Stimulated activated naive B cell treated with anti-CD40 and anti-IgM and Interleukin-4, amounts not matched to agents 10 μg/mL and 1 μg/mL and 100 μg/mL, for 72 hours (primary cell): ENCODE results near the gene MAP3K19.
"Not testable (repeated sequence)": the region's sequence is repeated elsewhere in the genome, so short reads cannot be mapped to it uniquely, and the experiment has no call there.

Experiments
- ATAC-seq, 2 donors: fragments of 150-1000 bp; cut with Tn5 transposase; replicated peaks; 2 replicates each; pipeline ENCODE4 v1.10.0; 2021; ENCODE audit warnings: moderate library complexity in 1 of 2
- DNase-seq: peaks from one replicate; pipeline ENCODE4 v3.0.0; 2021
- H3K27ac Mint-ChIP-seq: one replicate; pipeline ENCODE4 v1.8.0; 2022; ENCODE audit warnings: mild to moderate bottlenecking, mixed read lengths
- H3K27me3 Mint-ChIP-seq, 2 donors: one replicate each; pipeline ENCODE4 v1.8.0; 2022; ENCODE audit warnings: mixed read lengths in 2 of 2
- H3K36me3 Mint-ChIP-seq, 2 donors: one replicate each; pipeline ENCODE4 v1.8.0; 2022; ENCODE audit warnings: mixed read lengths in 2 of 2, mild to moderate bottlenecking in 1 of 2
- H3K4me1 Mint-ChIP-seq, 2 donors: one replicate each; pipeline ENCODE4 v1.8.0; 2022; ENCODE audit warnings: mixed read lengths in 2 of 2, mild to moderate bottlenecking in 1 of 2
- H3K4me3 Mint-ChIP-seq, 2 donors: one replicate each; pipeline ENCODE4 v1.8.0; 2022; ENCODE audit warnings: mild to moderate bottlenecking in 2 of 2, mixed read lengths in 2 of 2, moderate library complexity in 1 of 2
- H3K9me3 Mint-ChIP-seq, 2 donors: one replicate each; pipeline ENCODE4 v1.8.0; 2022; ENCODE audit warnings: mixed read lengths in 2 of 2, mild to moderate bottlenecking in 1 of 2

Gene MAP3K19

GRCh38 chr2:135047300-135047699 lies at the start of gene MAP3K19:
TSS of gene MAP3K19 (minus strand) at chr2:135047447. CDS start at chr2:135024647, 22,800 bp downstream.
- no peaks in the 10 kb centered on the region for H3K4me1 Mint-ChIP-seq
- H3K9me3 Mint-ChIP-seq: peaks cover 0 to 1% of the 10 kb centered on the region in 2 donors
- H3K4me3 Mint-ChIP-seq: no peak within 1 kb of the TSS
- H3K27ac Mint-ChIP-seq: no peak within 1 kb of the TSS
- DNase-seq: no peak
- H3K36me3 Mint-ChIP-seq: peaks cover 0 to 1% of the 10 kb centered on the region in 2 donors
- peaks cover 0 to 8% of the 10 kb centered on the region in 2 donors for H3K27me3 Mint-ChIP-seq
- no peak for ATAC-seq

GRCh38 chr2:135096665-135097446 lies 49.6 kb upstream of the MAP3K19 start:
- ATAC-seq: no peak
- H3K4me3 Mint-ChIP-seq: no peak overlapping the region
- peaks cover 2 to 8% of the 10 kb centered on the region in 2 donors for H3K4me1 Mint-ChIP-seq
- H3K27ac Mint-ChIP-seq: no peak overlapping the region
- H3K9me3 Mint-ChIP-seq: no peaks in the 10 kb centered on the region
- peaks cover 43 to 60% of the 10 kb centered on the region in 2 donors for H3K36me3 Mint-ChIP-seq
- no peaks in the 10 kb centered on the region for H3K27me3 Mint-ChIP-seq
- no peak for DNase-seq

GRCh38 chr2:135095591-135095990 lies 48.3 kb upstream of the MAP3K19 start:
- Mint-ChIP-seq H3K27me3 (no peaks in the 10 kb centered on the region), H3K36me3 (peaks cover 41 to 56% of the 10 kb centered on the region in 2 donors), H3K4me3 (no peak overlapping the region), H3K4me1 (peaks cover 2 to 8% of the 10 kb centered on the region in 2 donors), H3K27ac (no peak overlapping the region), H3K9me3 (no peaks in the 10 kb centered on the region)
- ATAC-seq: no peak
- no peak for DNase-seq

- Mint-ChIP-seq H3K27me3 (no peaks in the 10 kb centered on the region), H3K9me3 (no peaks in the 10 kb centered on the region), H3K27ac (no peak overlapping the region), H3K4me3 (no peak overlapping the region), H3K4me1 (peaks cover 2 to 8% of the 10 kb centered on the region in 2 donors), H3K36me3 (peaks cover 39 to 53% of the 10 kb centered on the region in 2 donors)
- DNase-seq (no peak), ATAC-seq (no peak)
These were observed 47.3 kb upstream of the MAP3K19 start for GRCh38 chr2:135094508-135094907.

- Mint-ChIP-seq H3K4me3 (no peak overlapping the region), H3K27ac (peak overlapping the region; percentile 20), H3K36me3 (peaks cover 44 to 53% of the 10 kb centered on the region in 2 donors), H3K4me1 (peaks cover 2 to 8% of the 10 kb centered on the region in 2 donors), H3K27me3 (no peaks in the 10 kb centered on the region), H3K9me3 (peaks cover 0 to 2% of the 10 kb centered on the region in 2 donors)
- ATAC-seq: no peak
- DNase-seq: no peak
These were observed 46.6 kb upstream of the MAP3K19 start for GRCh38 chr2:135093670-135094330.

GRCh38 chr2:135093193-135093592 lies 45.9 kb upstream of the MAP3K19 start:
- no peak overlapping the region for H3K4me3 Mint-ChIP-seq
- DNase-seq: no peak
- peaks cover 2 to 7% of the 10 kb centered on the region in 2 donors for H3K4me1 Mint-ChIP-seq
- H3K9me3 Mint-ChIP-seq: peaks cover 0 to 2% of the 10 kb centered on the region in 2 donors
- peaks cover 44 to 54% of the 10 kb centered on the region in 2 donors for H3K36me3 Mint-ChIP-seq
- H3K27me3 Mint-ChIP-seq: no peaks in the 10 kb centered on the region
- peak overlapping the region; percentile 20 for H3K27ac Mint-ChIP-seq
- no peak for ATAC-seq

GRCh38 chr2:135091681-135092080 lies 44.4 kb upstream of the MAP3K19 start:
- Mint-ChIP-seq H3K4me3 (no peak overlapping the region), H3K9me3 (peaks cover 0 to 2% of the 10 kb centered on the region in 2 donors), H3K27me3 (no peaks in the 10 kb centered on the region), H3K4me1 (peaks cover 0 to 4% of the 10 kb centered on the region in 2 donors), H3K27ac (no peak overlapping the region), H3K36me3 (peaks cover 37 to 49% of the 10 kb centered on the region in 2 donors)
- ATAC-seq: no peak
- no peak for DNase-seq

GRCh38 chr2:135089597-135089996 lies 42.4 kb upstream of the MAP3K19 start:
- H3K27ac Mint-ChIP-seq, ATAC-seq, H3K27me3 Mint-ChIP-seq, DNase-seq, H3K4me3 Mint-ChIP-seq, H3K9me3 Mint-ChIP-seq: not testable (repeated sequence)
- H3K4me1 Mint-ChIP-seq: peaks cover 2 to 23% of the 10 kb centered on the region in 2 donors
- peaks cover 33 to 50% of the 10 kb centered on the region in 2 donors for H3K36me3 Mint-ChIP-seq

GRCh38 chr2:135086222-135086621 lies 39.0 kb upstream of the MAP3K19 start:
- Mint-ChIP-seq H3K27ac (no peak overlapping the region), H3K4me1 (peaks cover 4 to 30% of the 10 kb centered on the region in 2 donors), H3K36me3 (peaks cover 26 to 43% of the 10 kb centered on the region in 2 donors), H3K27me3 (no peaks in the 10 kb centered on the region), H3K9me3 (peaks cover 4% of the 10 kb centered on the region in 2 donors), H3K4me3 (no peak overlapping the region)
- no peak for ATAC-seq
- no peak for DNase-seq

- no peak for DNase-seq
- H3K27ac Mint-ChIP-seq: no peak overlapping the region
These were observed 31.2 kb upstream of the MAP3K19 start for GRCh38 chr2:135078417-135078816.

GRCh38 chr2:135076556-135076955 lies 29.3 kb upstream of the MAP3K19 start:
- Mint-ChIP-seq H3K9me3 (peaks cover 7 to 10% of the 10 kb centered on the region in 2 donors), H3K27me3 (no peaks in the 10 kb centered on the region), H3K36me3 (peaks cover 33 to 48% of the 10 kb centered on the region in 2 donors), H3K4me3 (no peak overlapping the region), H3K27ac (no peak overlapping the region), H3K4me1 (peaks cover 19 to 30% of the 10 kb centered on the region in 2 donors)
- no peak for ATAC-seq
- no peak for DNase-seq

More at GRCh38 chr2:135078417-135078816, 31.2 kb upstream of the MAP3K19 start:
- H3K9me3 Mint-ChIP-seq: peaks cover 0 to 2% of the 10 kb centered on the region in 2 donors
- H3K36me3 Mint-ChIP-seq: peaks cover 30 to 45% of the 10 kb centered on the region in 2 donors
- no peak overlapping the region for H3K4me3 Mint-ChIP-seq
- ATAC-seq: no peak
- H3K4me1 Mint-ChIP-seq: peaks cover 16 to 30% of the 10 kb centered on the region in 2 donors
- no peaks in the 10 kb centered on the region for H3K27me3 Mint-ChIP-seq

GRCh38 chr2:135074216-135074615 lies 27.0 kb upstream of the MAP3K19 start:
- Mint-ChIP-seq H3K4me1 (peaks cover 15 to 28% of the 10 kb centered on the region in 2 donors), H3K27ac (no peak overlapping the region), H3K36me3 (peaks cover 38 to 50% of the 10 kb centered on the region in 2 donors), H3K4me3 (no peak overlapping the region), H3K27me3 (no peaks in the 10 kb centered on the region), H3K9me3 (peaks cover 7 to 10% of the 10 kb centered on the region in 2 donors)
- DNase-seq (no peak), ATAC-seq (no peak)

GRCh38 chr2:135072125-135072997 lies 25.1 kb upstream of the MAP3K19 start:
- no peak for DNase-seq
- Mint-ChIP-seq H3K27ac (no peak overlapping the region), H3K27me3 (no peaks in the 10 kb centered on the region), H3K9me3 (peaks cover 6 to 10% of the 10 kb centered on the region in 2 donors), H3K36me3 (peaks cover 32 to 50% of the 10 kb centered on the region in 2 donors), H3K4me1 (peaks cover 12 to 20% of the 10 kb centered on the region in 2 donors), H3K4me3 (no peak overlapping the region)
- no peak for ATAC-seq

GRCh38 chr2:135066710-135067109 lies 19.5 kb upstream of the MAP3K19 start:
- no peak overlapping the region for H3K4me3 Mint-ChIP-seq
- H3K36me3 Mint-ChIP-seq: peaks cover 33 to 57% of the 10 kb centered on the region in 2 donors
- ATAC-seq (no peak), DNase-seq (no peak)
- H3K9me3 Mint-ChIP-seq: peaks cover 0 to under 1% of the 10 kb centered on the region in 2 donors
- H3K4me1 Mint-ChIP-seq: peaks cover 7 to 12% of the 10 kb centered on the region in 2 donors
- H3K27me3 Mint-ChIP-seq: no peaks in the 10 kb centered on the region
- no peak overlapping the region for H3K27ac Mint-ChIP-seq
